ENCODE data around the gene TNNC2.
A peak's percentile ranks its signal among the peaks of the same experiment; 100 is the strongest.
"Not testable (repeated sequence)": the region's sequence is repeated elsewhere in the genome, so short reads cannot be mapped to it uniquely, and the experiment has no call there.

Gene TNNC2
- total RNA-seq = 0.94 reads per million

- no peak for DNase-seq
Observed at GRCh38 chr20:45827030-45827652, at the start of gene TNNC2. TSS of gene TNNC2 (minus strand) at chr20:45827312. CDS start at chr20:45827248, 64 bp downstream.

- DNase-seq = no peak
Observed at GRCh38 chr20:45874576-45874975, 47.5 kb upstream of the TNNC2 start.

GRCh38 chr20:45874104-45874481 is 47.0 kb upstream of the TNNC2 start:
- not testable (repeated sequence) for DNase-seq

- no peak for DNase-seq
Observed at GRCh38 chr20:45873409-45874103, 46.4 kb upstream of the TNNC2 start.

GRCh38 chr20:45872626-45873025 is 45.5 kb upstream of the TNNC2 start:
- no peak for DNase-seq

GRCh38 chr20:45867819-45868176 is 40.7 kb upstream of the TNNC2 start:
- no peak for DNase-seq

- no peak for DNase-seq
Observed at GRCh38 chr20:45867136-45867818, 40.2 kb upstream of the TNNC2 start.

GRCh38 chr20:45866454-45866853 is 39.3 kb upstream of the TNNC2 start:
- DNase-seq = no peak

- DNase-seq = no peak
Observed at GRCh38 chr20:45863543-45864470, 36.7 kb upstream of the TNNC2 start.

- no peak for DNase-seq
Observed at GRCh38 chr20:45861221-45862075, 34.3 kb upstream of the TNNC2 start.

GRCh38 chr20:45860560-45861220 is 33.6 kb upstream of the TNNC2 start:
- no peak for DNase-seq

GRCh38 chr20:45859916-45860315 is 32.8 kb upstream of the TNNC2 start:
- no peak for DNase-seq

GRCh38 chr20:45857882-45858216 is 30.7 kb upstream of the TNNC2 start:
- DNase-seq = no peak

- peak; percentile 94 for DNase-seq
Observed at GRCh38 chr20:45857114-45857881, 30.2 kb upstream of the TNNC2 start, which contains the start of the genes ACOT8 and ZSWIM3. TSS of gene ACOT8 (minus strand) at chr20:45857392. CDS start at chr20:45857315, 77 bp downstream. TSS of gene ZSWIM3 (plus strand) at chr20:45857614. CDS start at chr20:45857826, 212 bp downstream.

GRCh38 chr20:45853484-45853883 is 26.4 kb upstream of the TNNC2 start:
- no peak for DNase-seq

GRCh38 chr20:45852326-45852725 is 25.2 kb upstream of the TNNC2 start:
- DNase-seq = no peak

- DNase-seq = no peak
Observed at GRCh38 chr20:45851501-45851900, 24.4 kb upstream of the TNNC2 start.

- no peak for DNase-seq
Observed at GRCh38 chr20:45850926-45851325, 23.8 kb upstream of the TNNC2 start.

GRCh38 chr20:45850238-45850637 is 23.1 kb upstream of the TNNC2 start:
- no peak for DNase-seq

- DNase-seq = no peak
Observed at GRCh38 chr20:45848969-45849582, 22.0 kb upstream of the TNNC2 start.

All from effector CD4-positive, alpha-beta T cell (primary cell).